ENCODE results near the gene EXD3. TPM values are rescaled to one million over a fixed set of nuclear protein-coding genes. Genes with fewer than 3 reads are reported as not detected.

Gene EXD3
- total RNA-seq, 1 experiment from 2014 or later = 15.3 TPM

GRCh38 chr9:137433916-137434431 is 11.0 kb upstream of the EXD3 start:
- no peak overlapping the region for H3K27ac ChIP-seq (ENCODE audit: insufficient read length, low read depth, low read length)
- H3K56ac ChIP-seq (ENCODE audit: insufficient read length, low read depth, low read length) = no peak overlapping the region
- H3K27me3 Mint-ChIP-seq (ENCODE audit: low read depth) = peaks cover 3% of the 10 kb centered on the region; the same call in 1 of the 2 replicates
- no peak overlapping the region for H4K8ac ChIP-seq (replicated peaks; ENCODE audit: insufficient read length, low read depth, low read length)
- WGBS (ENCODE audit: extremely low coverage, insufficient read length, low lambda C conversion rate) = no CpG with 5 or more reads among the region's 26 CpGs
- H3T11ph ChIP-seq (ENCODE audit: low read length) = no peak overlapping the region
- no peak overlapping the region for H3K14ac ChIP-seq (ENCODE audit: insufficient read depth, low read length)
- TF ChIP-seq CTCF (conservative IDR thresholded peaks at IDR 0.05) = no peak
- H2AK5ac ChIP-seq (ENCODE audit: insufficient read length, low read length) = no peak overlapping the region
- H2AFZ ChIP-seq (ENCODE audit: low read length) = no peak overlapping the region
- H2BK20ac ChIP-seq (ENCODE audit: low read depth, low read length, poor library complexity, severe bottlenecking) = no peak overlapping the region
- H3K79me1 ChIP-seq (ENCODE audit: insufficient read depth, low read depth, low read length, poor library complexity, severe bottlenecking) = no peaks in the 10 kb centered on the region
- H3K4ac ChIP-seq (ENCODE audit: low read depth, low read length) = no peak overlapping the region
- no peak for DNase-seq
- H3K23ac ChIP-seq (ENCODE audit: insufficient read length, low read depth, low read length) = no peak overlapping the region
- H3K4me2 ChIP-seq (ENCODE audit: insufficient read depth, insufficient read length, low read length) = no peak overlapping the region
- no peak overlapping the region for H3K9ac ChIP-seq (ENCODE audit: extremely low read depth, insufficient read length, low read length)
- H2BK12ac ChIP-seq (ENCODE audit: insufficient read length, low read depth, low read length) = no peak overlapping the region
- no peaks in the 10 kb centered on the region; a peak in 1 of 4 replicates for H3K4me1 Mint-ChIP-seq
- no peaks in the 10 kb centered on the region for H3K4me1 ChIP-seq (ENCODE audit: insufficient read depth, low read length)
- H2BK15ac ChIP-seq (ENCODE audit: low read depth, low read length) = no peak overlapping the region
- no peak overlapping the region for H3K18ac ChIP-seq (ENCODE audit: insufficient read length, low read depth, low read length)
- H3K79me2 ChIP-seq (ENCODE audit: insufficient read depth, low read length) = no peaks in the 10 kb centered on the region
- no peaks in the 10 kb centered on the region for H3K9me3 ChIP-seq (ENCODE audit: control insufficient read depth, low read depth, low read length)
- no peaks in the 10 kb centered on the region for H3K23me2 ChIP-seq (ENCODE audit: insufficient read length, low read depth, low read length, poor library complexity, severe bottlenecking)
- H3K4me3 Mint-ChIP-seq = no peak overlapping the region
- no peak overlapping the region for H4K5ac ChIP-seq (ENCODE audit: insufficient read length, low read depth, low read length)
- H3K27ac Mint-ChIP-seq = no peak overlapping the region
- H3K27me3 ChIP-seq (ENCODE audit: insufficient read depth, low read length) = no peaks in the 10 kb centered on the region
- no peaks in the 10 kb centered on the region for H4K20me1 ChIP-seq (ENCODE audit: control insufficient read depth, insufficient read depth, insufficient read length)
- H3K36me3 Mint-ChIP-seq (ENCODE audit: insufficient read depth in 1 of 3, low read depth in 3 of 3) = no peaks in the 10 kb centered on the region
- H2BK120ac ChIP-seq (ENCODE audit: low read depth, low read length, poor library complexity, severe bottlenecking) = no peak overlapping the region
- H4K91ac ChIP-seq (ENCODE audit: insufficient read length, low read depth, low read length) = no peak overlapping the region
- no peaks in the 10 kb centered on the region for H3K9me3 Mint-ChIP-seq
- no peak overlapping the region for H2BK5ac ChIP-seq (ENCODE audit: insufficient read length, low read length)
